ENCODE measurements around the gene RAB3GAP2. TPM values are rescaled to one million over a fixed set of nuclear protein-coding genes. Genes with fewer than 3 reads are reported as not detected.
"Not testable (repeated sequence)": the region's sequence is repeated elsewhere in the genome, so short reads cannot be mapped to it uniquely, and the experiment has no call there.

RAB3GAP2 gene, protein sequence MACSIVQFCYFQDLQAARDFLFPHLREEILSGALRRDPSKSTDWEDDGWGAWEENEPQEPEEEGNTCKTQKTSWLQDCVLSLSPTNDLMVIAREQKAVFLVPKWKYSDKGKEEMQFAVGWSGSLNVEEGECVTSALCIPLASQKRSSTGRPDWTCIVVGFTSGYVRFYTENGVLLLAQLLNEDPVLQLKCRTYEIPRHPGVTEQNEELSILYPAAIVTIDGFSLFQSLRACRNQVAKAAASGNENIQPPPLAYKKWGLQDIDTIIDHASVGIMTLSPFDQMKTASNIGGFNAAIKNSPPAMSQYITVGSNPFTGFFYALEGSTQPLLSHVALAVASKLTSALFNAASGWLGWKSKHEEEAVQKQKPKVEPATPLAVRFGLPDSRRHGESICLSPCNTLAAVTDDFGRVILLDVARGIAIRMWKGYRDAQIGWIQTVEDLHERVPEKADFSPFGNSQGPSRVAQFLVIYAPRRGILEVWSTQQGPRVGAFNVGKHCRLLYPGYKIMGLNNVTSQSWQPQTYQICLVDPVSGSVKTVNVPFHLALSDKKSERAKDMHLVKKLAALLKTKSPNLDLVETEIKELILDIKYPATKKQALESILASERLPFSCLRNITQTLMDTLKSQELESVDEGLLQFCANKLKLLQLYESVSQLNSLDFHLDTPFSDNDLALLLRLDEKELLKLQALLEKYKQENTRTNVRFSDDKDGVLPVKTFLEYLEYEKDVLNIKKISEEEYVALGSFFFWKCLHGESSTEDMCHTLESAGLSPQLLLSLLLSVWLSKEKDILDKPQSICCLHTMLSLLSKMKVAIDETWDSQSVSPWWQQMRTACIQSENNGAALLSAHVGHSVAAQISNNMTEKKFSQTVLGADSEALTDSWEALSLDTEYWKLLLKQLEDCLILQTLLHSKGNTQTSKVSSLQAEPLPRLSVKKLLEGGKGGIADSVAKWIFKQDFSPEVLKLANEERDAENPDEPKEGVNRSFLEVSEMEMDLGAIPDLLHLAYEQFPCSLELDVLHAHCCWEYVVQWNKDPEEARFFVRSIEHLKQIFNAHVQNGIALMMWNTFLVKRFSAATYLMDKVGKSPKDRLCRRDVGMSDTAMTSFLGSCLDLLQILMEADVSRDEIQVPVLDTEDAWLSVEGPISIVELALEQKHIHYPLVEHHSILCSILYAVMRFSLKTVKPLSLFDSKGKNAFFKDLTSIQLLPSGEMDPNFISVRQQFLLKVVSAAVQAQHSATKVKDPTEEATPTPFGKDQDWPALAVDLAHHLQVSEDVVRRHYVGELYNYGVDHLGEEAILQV (N-terminal part only)
- 14.0 and 16.2 TPM in 2 replicates for polyA plus RNA-seq (2014; cell fraction: cytosol; rRNA removed)
- polyA plus RNA-seq (2014; cell fraction: nucleus; rRNA removed) = 15.0 and 22.5 TPM in 2 replicates

DNA sequence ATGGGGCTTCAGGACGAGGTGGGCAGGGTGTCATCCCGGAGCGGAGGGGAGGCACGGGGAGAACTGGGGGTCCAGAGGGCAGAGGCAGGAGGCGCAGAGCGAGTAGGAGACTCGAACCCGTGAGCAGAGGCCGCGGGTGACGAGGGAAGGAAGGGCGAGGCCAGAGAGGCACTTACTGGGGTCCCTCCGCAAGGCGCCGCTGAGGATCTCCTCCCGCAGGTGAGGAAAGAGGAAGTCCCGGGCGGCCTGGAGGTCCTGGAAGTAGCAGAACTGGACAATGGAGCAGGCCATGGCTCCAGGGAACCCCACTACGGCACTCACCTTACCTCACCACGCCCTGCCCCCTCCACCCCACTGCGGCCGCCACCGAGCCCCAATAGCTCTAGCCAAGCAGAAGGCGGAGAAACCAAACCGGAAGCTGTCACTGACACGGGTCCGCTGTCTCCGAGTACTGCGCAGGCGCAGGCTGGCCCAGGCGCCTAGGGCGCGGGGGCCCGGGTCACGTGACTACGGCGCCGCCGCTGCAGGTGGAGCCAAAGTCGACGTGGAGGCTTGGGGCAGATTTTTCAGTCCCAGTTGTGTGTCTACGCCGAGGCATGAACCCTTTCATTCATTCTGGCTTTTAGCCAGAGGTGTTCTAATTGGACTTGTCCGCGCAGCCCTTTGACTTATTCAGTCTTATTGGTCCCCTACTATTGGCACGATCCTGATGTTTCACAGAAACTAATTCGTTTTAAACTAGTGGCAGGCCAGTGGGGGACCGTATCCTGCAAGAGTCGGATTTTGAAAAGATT lies at the start of gene RAB3GAP2:
TSS of gene RAB3GAP2 (minus strand) at position 407 of the 794 bp plus-strand sequence. CDS start at position 291, 116 bp downstream.
- DNase-seq (ENCODE audit: low spot score) = peak; percentile 91

DNA sequence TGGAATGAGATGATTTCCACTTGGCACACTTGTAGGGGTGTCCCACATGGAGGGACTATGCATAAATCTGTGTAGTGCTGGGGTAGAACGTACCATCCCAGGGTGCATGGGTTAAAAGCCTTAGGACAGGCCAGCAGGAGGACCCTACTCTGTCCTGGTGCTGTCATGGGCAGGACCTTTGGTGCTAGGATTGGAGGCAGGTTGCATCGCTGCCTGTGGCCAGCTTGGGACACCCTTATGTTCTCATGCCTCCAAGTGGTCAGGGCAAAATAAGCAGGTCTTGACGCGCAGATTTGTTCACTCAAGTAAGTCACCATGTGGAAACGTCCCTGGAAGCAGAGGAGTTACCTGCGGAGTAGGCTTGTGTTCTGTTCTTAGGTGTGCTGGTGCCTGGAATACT lies 49.5 kb upstream of the RAB3GAP2 start:
- no peak for DNase-seq (ENCODE audit: low spot score)

DNA sequence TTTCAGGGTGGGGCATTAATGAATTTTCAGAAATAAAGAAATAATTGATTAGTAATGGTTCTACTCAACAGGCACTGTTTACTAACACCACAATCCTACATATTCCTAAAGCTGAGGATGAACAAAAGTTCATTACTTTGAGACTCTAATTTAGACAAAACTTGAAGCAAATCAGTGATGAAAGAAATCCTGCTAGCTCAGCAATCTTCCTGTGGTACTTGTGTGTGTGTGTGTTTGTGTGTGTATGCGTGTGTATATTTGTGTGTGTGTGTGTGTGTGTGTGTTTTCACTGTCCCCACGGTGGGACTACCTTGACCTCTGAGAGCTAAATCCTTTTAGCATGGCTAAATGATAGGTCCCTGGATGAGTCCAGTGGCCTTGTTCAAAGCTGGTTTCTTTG lies 48.5 kb upstream of the RAB3GAP2 start:
- no peak for DNase-seq (ENCODE audit: low spot score)

DNA sequence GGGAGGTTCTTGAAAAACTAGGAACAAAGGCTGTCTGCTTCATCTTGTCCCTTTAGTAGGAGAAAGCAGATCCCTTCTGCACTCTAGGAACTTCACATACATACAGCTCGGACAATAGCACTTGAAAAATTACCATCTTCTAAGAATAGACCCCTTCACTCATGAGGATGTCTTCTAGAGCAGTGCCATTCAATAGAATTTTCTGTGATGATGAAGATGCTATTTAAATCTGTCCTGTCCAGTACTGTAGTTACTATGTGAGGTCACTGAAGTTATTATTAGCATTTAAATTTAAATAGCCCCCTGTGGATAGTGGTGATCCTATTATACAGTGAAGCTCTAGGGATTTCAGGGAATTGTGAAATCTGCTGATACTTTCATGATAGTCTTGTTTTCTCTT lies 46.4 kb upstream of the RAB3GAP2 start:
- no peak for DNase-seq (ENCODE audit: low spot score)

DNA sequence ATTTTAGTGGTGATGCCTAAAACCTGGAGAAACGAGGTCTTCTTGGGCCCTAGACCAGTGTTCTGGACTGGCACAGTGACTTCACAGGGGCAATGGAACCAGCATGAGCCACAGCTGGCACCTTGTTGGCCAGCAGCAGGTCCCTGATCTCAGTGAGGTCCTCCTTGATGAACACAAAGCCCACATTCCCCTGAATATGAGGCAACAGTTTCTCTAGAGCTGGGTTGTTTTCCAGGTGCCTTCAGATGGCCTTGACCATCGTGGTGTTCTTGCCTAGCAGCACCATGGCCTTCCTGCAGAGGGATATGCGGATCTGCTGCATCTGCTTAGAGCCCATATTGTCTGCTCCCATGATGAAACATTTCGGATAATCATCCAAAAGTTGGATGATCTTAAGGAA lies 44.9 kb upstream of the RAB3GAP2 start:
- DNase-seq (ENCODE audit: low spot score) = no peak

DNA sequence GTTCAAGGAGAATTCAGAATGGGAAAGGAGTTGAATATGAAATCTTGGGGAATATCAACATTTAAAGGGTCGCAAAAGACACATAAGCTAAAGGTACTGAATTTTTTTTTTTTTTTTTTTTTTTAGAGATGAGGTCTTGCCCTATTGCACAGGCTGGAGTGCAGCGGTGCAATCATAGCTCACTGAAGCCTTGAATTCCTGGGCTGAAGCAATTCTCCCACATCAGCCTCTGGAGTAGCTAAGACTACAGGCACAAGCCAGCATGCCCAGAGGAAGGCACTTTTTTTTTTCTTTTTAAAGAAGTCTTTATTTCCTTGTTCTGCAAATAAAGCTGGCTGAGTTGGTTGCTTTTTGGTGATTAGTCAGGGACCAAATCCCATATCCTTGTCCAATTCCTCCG lies 44.1 kb upstream of the RAB3GAP2 start:
- DNase-seq (ENCODE audit: low spot score) = no peak

DNA sequence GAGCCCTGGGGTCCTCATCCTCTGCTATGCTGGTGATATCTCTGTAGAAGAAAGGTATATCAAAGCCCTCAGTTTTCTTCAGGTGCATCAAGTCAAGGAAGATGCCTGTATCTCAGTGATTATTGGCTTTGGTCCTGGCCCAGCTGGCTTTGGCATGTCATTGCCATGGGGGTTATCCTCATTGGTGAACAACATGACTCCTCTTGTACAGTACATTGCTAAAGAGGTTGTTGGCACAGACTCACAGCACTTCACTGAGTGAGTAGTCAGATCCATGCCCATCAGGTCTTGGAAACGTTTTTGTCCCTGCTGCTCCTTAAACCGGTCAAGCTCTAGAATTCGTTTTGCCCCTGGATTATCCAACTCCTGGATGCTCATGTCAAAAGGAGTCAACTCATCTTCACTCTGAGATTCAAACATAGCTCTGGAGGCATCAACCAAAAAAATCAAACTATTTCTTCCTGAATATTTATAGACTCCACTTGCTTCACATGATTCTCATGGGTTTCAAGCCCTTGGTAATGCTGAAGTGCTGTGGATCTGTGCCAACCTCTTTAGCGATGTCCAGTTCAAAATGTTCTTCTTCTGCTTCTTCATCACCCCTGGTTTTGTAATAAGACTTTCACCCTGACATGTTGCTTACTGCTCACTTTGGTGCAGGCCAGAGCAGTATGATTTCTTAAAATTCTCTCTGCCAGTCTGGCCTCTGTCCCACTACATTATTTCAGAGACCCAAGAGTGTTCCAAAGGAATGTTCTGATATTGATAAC lies 43.0 kb upstream of the RAB3GAP2 start:
- DNase-seq (ENCODE audit: low spot score) = no peak

DNA sequence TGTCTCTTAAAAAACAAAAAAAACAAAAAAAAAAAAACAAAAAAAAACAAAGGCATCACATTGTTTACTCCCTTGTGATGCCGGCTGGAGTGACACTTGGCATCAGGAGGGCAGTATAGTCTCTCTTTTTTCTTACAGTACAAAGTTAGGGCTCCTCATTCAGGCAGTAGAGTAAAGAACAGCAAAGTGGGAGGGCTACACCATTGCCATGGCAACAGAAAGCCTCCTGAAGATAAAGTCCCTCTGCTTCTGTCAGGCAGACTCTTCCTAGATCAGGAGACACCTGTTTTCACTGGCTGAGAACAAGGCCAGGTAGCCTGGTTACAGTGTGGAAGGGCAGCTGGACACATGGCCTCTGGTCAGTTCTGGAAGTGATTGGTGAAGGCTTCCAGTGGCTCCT lies 41.3 kb upstream of the RAB3GAP2 start:
- no peak for DNase-seq (ENCODE audit: low spot score)

DNA sequence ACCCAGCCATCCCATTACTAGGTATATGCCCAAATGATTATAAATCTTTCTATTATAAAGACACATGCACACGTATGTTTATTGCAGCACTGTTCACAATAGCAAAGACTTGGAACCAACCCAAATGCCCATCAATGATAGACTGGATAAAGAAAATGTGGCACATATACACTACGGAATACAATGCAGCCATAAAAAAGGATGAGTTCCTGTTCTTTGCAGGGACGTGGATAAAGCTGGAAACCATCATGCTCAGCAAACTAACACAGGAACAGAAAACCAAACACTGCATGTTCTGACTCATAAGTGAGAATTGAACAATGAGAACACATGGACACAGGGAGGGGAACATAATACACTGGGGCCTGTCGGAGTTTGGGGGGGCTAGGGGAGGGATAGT lies 37.9 kb upstream of the RAB3GAP2 start:
- DNase-seq (ENCODE audit: low spot score) = not testable (repeated sequence)

DNA sequence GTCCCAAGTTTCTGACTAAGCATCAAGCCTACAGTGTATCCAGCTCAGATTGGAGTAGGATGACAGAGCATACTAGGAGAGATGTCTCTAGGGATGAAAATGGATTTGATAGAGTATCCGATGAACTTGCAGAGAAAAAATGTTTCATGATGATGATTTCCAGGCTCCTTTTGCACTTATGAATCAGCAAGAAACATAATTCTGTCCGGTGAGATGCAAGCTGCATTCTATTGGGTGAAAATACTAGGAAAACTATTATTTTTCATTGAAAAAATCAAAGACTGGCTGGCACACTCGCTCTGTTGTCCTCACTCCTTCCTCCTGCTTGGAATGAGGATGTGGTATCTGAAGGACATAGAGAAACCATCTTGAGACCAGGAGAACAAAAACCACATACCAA lies 35.4 kb upstream of the RAB3GAP2 start:
- DNase-seq (ENCODE audit: low spot score) = no peak

DNA sequence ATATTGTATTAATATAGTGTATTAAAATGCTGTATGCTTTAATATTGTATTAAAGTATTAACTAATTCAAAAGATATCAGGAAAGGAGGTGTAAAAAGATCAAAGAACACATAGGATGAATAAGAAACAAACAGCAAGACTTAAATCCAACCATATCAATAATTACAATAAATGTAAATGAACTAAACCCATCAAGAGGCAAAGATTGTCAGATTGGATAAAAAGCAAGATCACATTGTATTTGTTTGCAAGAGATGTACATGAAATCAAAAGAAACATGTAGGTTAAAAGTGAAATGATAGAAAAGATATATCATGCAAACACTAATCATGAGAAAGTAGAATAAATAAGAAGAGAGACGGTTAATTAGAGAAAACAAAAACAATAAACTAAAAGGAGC lies 34.1 kb upstream of the RAB3GAP2 start:
- DNase-seq (ENCODE audit: low spot score) = no peak

DNA sequence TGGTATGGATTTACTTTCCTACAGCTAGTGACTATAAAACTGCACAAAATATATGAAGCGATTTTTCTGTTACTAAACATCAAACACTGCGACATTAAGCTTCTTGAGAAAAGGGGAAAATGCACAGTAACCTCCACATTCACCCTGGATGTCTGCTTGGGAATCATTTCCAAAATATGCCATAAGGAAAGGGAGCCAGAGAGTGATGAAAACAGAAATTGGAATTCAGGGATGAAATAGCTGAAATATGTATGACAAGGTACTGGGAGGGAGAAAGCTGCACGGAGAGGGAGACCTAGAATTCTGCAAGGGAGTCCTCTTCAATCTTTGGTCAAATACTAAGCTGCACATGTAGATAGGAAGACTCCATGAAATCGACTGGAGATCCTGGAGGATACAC lies 31.6 kb upstream of the RAB3GAP2 start:
- no peak for DNase-seq (ENCODE audit: low spot score)

DNA sequence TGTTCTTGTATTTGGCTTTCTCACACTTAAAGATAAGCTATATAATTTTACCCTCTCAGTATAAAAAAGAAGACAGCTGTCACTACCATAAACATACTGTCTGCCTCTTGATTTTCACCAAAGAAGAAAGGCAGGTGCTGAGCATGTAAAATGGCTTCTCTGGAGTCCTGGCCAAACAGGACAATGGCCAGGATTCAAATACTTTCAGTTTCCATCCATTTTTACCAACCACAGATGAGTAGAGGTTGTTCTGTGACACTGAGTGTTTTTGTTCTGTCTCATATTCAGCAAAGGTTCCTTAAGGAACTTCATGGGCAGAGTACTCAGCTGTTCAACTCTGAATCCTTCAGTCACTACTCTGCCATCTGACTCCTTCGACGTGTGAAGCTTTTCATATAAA lies 29.4 kb upstream of the RAB3GAP2 start:
- no peak for DNase-seq (ENCODE audit: low spot score)

DNA sequence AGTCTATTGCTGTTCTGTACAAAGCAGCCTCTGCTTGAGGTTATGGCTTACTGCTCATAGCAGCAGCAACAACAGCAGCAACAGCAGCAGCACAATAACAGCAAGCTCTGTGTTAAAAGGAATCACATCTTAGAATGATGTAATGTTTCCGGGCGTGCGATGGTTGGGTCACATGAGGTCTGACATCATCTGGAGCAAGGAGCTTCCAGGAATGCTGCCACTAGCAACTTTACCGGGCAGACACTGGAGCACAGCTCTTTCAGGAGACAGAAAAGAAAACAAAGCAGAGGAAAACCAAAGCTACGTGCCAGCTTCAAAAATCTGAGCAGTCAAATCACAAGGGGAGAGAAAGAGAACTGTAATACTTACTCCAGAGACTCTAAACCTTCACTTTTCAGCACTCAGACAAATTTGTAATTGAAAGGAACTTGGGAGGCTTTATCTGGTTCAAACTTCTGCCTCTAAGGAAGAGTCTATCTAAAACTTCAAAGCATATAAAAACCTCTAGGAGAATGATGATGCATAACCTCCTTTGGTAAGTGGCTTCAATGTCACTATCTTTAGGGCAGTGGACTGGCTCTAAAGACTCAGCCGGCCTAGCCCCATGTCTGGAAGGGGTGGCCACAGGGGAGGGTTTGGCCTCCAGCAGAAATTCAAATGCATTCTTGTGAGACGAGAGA lies 28.3 kb upstream of the RAB3GAP2 start:
- peak; percentile 53 for DNase-seq (ENCODE audit: low spot score)

DNA sequence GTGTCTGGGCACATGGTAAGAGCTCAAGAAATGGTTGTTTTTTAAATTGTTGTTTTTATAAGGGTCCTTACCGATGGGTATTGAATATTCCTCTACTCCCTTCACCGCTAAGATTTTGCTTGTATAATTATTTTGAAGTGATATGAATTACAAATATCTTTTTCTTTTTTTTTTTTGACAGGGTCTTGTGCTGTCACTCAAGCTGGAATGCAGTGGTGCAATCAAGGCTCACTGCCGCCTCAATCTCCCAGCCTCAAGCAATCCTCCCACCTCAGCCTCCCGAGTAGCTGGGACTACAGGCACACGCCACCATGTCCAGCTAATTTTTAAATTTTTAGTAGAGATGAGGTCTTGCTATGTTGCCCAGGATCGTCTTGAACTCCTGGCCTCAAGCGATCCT lies 27.1 kb upstream of the RAB3GAP2 start:
- no peak for DNase-seq (ENCODE audit: low spot score)

DNA sequence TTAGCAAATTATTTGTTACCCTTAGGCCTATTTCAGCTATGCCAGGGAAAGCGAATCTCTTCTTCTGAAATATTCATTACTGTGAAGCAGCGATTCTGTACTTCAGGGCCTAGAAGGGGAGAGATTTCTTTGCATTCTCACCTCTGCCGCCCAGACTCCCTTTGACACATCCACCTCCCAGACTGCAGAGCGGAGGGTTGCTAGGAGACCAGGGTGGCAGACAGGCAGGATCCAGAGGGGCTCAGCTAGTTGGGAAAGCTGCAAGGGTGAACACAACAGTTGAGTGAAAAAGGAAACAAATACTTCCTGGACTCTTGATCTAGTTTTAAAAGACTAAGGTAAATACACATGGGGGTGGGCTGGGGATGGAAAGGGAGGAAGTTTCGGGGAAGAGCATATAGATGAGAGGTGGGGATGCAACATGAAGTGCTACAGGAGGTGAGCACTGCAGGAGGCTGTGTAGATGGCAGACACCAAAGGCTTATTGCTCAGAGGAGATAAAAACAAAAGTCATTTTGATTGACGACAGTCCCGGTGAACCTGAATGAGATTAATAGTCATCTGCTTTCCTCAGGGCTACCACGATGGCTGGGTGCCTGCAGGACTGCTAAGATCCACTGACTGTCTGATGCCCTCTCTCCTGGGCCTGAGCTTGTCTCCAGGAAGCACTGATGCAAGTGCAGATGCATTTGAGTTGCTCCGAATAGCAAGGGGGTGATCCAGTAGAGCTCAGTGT lies 26.4 kb upstream of the RAB3GAP2 start:
- DNase-seq (ENCODE audit: low spot score) = peak; percentile 15

DNA sequence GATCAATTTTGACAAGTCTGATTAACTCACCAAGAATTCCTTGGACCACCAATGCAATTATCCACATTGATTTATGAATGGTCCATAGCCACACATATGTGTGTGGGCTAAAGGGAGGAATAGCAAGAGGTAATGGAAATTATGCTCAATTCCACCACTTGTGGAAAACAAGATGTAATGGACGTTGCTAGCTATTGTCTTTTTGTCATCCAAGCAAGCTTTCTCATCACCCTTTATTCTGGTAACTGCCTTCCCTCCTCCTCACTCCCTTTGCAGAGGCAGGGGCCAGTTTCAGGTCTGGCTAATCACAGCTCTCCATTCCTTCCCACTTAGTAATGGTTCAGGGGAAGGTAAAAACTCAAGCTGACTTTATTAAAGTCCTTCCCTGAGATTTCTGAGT lies 24.7 kb upstream of the RAB3GAP2 start:
- no peak for DNase-seq (ENCODE audit: low spot score)

DNA sequence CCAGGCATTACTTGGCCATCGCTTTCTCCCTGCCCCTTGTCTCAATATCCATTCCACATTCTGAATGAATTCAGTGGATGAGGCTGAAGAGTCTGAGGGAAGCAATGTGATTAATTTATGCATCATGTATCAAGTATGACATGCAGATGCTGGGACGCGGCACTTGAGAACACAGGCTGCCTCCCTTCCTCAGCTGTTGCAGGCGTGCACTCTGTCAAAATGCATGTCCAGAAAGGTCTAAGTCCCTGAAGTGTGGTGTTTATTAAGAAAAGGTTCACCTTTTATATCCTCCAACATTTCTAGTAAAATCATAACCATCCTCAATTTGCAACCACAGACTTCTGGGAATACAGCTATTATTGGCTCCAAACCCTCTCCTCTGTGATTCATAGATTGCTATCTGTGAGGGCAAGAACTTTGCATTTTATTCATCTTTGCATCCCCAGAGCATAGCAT lies 22.6 kb upstream of the RAB3GAP2 start:
- no peak for DNase-seq (ENCODE audit: low spot score)

DNA sequence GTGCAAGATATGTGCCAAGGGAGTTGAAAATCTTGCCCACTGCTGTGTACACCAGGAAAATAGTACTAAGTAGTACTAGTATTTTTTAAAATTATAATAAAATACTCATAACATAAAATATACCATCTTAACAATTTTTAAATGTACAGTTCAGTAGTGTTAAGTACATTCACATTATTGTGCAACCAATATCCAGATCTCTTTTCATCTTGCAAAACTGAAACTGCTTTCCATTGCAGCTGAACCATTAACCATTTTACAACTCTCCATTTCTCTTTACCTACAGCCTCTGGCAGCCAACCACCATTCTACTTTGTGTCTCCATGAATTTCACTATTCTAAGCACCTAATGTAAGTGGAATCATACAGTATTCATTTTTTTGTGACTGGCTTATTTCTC lies 19.3 kb upstream of the RAB3GAP2 start:
- no peak for DNase-seq (ENCODE audit: low spot score)
